Spleen (tissue), 11 donors: ENCODE data around the gene BOK. TPM values are rescaled to one million over a fixed set of nuclear protein-coding genes. Genes with fewer than 3 reads are reported as not detected.
A peak's percentile ranks its signal among the peaks of the same experiment; 100 is the strongest.
"Not testable (repeated sequence)": the region's sequence is repeated elsewhere in the genome, so short reads cannot be mapped to it uniquely, and the experiment has no call there.

Experiments
- DNase-seq: peaks from one replicate; pipeline ENCODE4 v3.0.0-alpha.2; 2020
- H3K27ac ChIP-seq, 8 donors: fragments of 200-600 bp; sonication (generic) in 7 of 8; 1 replicate in 4 of 8; 2 replicates in 4 of 8; pipeline versions ENCODE4 v1.5.0 to v1.8.0; 2016 to 2021; ENCODE audit warnings: inconsistent platforms in 4 of 8, mild to moderate bottlenecking in 4 of 8, moderate library complexity in 1 of 8
- H3K27me3 ChIP-seq, 7 donors: fragments of 200-600 bp; sonication (generic) in 6 of 7; replicated peaks in 1 of 7; 1 replicate in 4 of 7; 2 replicates in 3 of 7; pipeline versions ENCODE4 v1.5.0 to v1.8.0; 2016 to 2021; ENCODE audit warnings: inconsistent platforms in 3 of 7, mild to moderate bottlenecking in 1 of 7
- H3K36me3 ChIP-seq, 6 donors: fragments of 200-600 bp; sonication (generic) in 5 of 6; 1 replicate in 4 of 6; 2 replicates in 2 of 6; pipeline versions ENCODE4 v1.5.0 to v1.8.0; 2016 to 2021; ENCODE audit warnings: inconsistent platforms in 2 of 6
- H3K4me1 ChIP-seq, 6 donors: fragments of 200-600 bp; sonication (generic) in 5 of 6; 1 replicate in 3 of 6; 2 replicates in 3 of 6; pipeline versions ENCODE4 v1.5.0 to v1.8.0; 2016 to 2021; ENCODE audit warnings: inconsistent platforms in 3 of 6
- H3K4me3 ChIP-seq, 8 donors: fragments of 200-600 bp; sonication (generic) in 7 of 8; 1 replicate in 4 of 8; 2 replicates in 4 of 8; pipeline versions ENCODE4 v1.5.0 to v1.8.0; 2016 to 2021; ENCODE audit warnings: inconsistent platforms in 4 of 8, mild to moderate bottlenecking in 4 of 8, moderate library complexity in 2 of 8
- H3K9me3 ChIP-seq, 8 donors: fragments of 200-600 bp; sonication (generic) in 7 of 8; 1 replicate in 4 of 8; 2 replicates in 4 of 8; pipeline versions ENCODE4 v1.5.0 to v1.8.0; 2016 to 2021; ENCODE audit warnings: inconsistent platforms in 4 of 8
- CTCF ChIP-seq, 11 experiments: fragments of 200-600 bp in 7 of 11; fragments of 450-650 bp in 4 of 11; sonication (generic) in 4 of 11; IDR thresholded peaks in 8 of 11; conservative IDR thresholded peaks in 3 of 11; 1 replicate in 7 of 11; 2 replicates in 4 of 11; pipeline versions ENCODE4 v1.4.0 to v1.8.0; 2016 to 2021; ENCODE audit warnings: antibody characterized with exemption in 11 of 11, inconsistent platforms in 4 of 11, mild to moderate bottlenecking in 1 of 11
- POLR2A ChIP-seq, 3 donors: fragments of 450-650 bp; IDR thresholded peaks; one replicate each; pipeline ENCODE4 v1.5.1; 2017; ENCODE audit warnings: antibody characterized with exemption in 3 of 3, mild to moderate bottlenecking in 1 of 3
- POLR2AphosphoS5 ChIP-seq, 3 donors: sonication (generic); formaldehyde crosslinking; IDR thresholded peaks; one replicate each; pipeline ENCODE4 v1.5.1; 2017; ENCODE audit warnings: antibody characterized with exemption in 3 of 3
- WGBS, 5 donors: extraction: QIAGEN DNeasy Blood & Tissue Kit in 3 of 5; methylation state at CpG; one replicate each; pipeline versions ENCODE4 v1.1.5 to v1.1.7; 2013 to 2018; 5-methylcytosine and 5-hydroxymethylcytosine counted together
- intact Hi-C: fragments of 100-400 bp; cut with DNase I; formaldehyde crosslinking; loops from one replicate; pipeline ENCODE4 v1.15.0; 2023; ENCODE audit warnings: low total_unique reads
- polyA plus RNA-seq, 3 donors: library from polyadenylated mRNA; stranded (reverse); fragments of 200-250 nt; gene quantifications; one replicate each; pipeline ENCODE4 v1.2.1, GENCODE V29; 2013
- total RNA-seq, 7 donors: library from RNA; depleted of rRNA in 3 of 7; stranded (reverse); fragments of >200 nt in 3 of 7; fragmentation: NEBNext Ultra II Directional in 4 of 7; extraction: Animal tissue kit (Norgen Biotek cat#: 25700) in 4 of 7; gene quantifications; one replicate each; pipeline versions ENCODE4 v1.1.0 to v1.2.1, GENCODE V29; 2016 to 2021
- donor health status: healthy with polysubstance abuse.
- donor health status: DM: no; HTN: no; CAD: no; lungs with moderate emphysema.
- donor health status: DM: no; HTN: no; CAD: no.
- donor health status: Bipolar disorder and iron deficiency.
- donor health status: healthy.
- donor health status: DM: no; HTN: no; CAD: no.
- donor health status: DM: yes; HTN: yes; CAD: no.

Gene BOK
- total and polyA plus RNA-seq, 10 donors, result 3.0 to 19.4 (median 7.5) TPM

DNA sequence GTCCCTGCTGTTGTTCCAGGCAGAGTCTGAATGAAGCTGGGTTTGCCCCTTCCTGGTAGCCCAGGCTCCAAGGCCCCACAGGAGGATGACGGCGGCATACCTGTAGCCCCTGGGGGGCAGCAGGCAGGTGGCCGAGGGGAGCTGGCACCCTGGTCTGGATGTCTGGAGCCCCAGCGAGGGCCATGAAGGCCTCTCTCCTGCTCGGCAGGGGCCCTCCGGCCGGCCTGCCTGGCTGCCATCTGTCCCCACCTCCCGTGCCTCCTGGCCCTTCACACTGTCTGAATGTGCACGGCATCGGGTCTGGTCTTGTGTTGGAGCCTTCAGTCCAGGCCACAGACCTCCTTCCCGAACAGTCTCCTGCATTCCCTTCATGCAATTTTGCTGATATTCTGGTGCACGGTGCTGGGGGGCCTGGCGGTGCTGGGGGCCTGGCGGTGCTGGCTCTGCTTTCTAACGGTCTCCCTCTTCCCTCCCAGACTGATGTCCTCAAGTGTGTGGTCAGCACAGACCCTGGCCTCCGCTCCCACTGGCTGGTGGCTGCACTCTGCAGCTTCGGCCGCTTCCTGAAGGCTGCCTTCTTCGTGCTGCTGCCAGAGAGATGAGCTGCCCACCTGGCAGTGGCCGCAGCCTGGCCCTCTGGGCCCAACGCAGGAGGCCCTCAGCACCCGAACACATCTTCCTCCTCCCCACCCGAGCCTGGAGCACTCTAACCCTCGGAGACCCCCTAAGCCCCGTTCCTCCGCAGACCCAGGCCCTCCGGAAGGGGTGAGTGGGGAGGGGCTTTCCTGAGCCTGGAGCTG is 13.5 kb downstream of the BOK start:
- no peaks in the 10 kb centered on the region for H3K27me3 ChIP-seq
- H3K27ac ChIP-seq, result no peak overlapping the region
- peaks cover 0 to 44% (median 5%) of the 10 kb centered on the region in 6 donors for H3K36me3 ChIP-seq
- peaks cover 0 to 7% (median 0%) of the 10 kb centered on the region in 6 donors for H3K4me1 ChIP-seq
- DNase-seq, result peak; percentile 54
- H3K4me3 ChIP-seq, result no peak overlapping the region
- WGBS, 5 donors, result 91 to 93% (median 92%) methylated on average over 22 to 27 of the region's 27 CpGs
- TF ChIP-seq POLR2AphosphoS5 (IDR thresholded peaks at IDR 0.05) (no peak), POLR2A (IDR thresholded peaks at IDR 0.05) (no peak), CTCF (IDR thresholded peaks at IDR 0.05 in 8 of 11, conservative IDR thresholded peaks at IDR 0.05 in 3 of 11) (no peak)
- intact Hi-C loops, result no loop called here
- no peaks in the 10 kb centered on the region for H3K9me3 ChIP-seq

GRCh38 chr2:241572915-241573651 is 14.5 kb downstream of the BOK start:
- peak; percentile 27 for DNase-seq
- 92 to 98% (median 96%) methylated on average over 7 to 20 of the region's 20 CpGs for WGBS, 5 donors
- H3K36me3 ChIP-seq, result peaks cover 0 to 44% (median 5%) of the 10 kb centered on the region in 6 donors
- H3K4me3 ChIP-seq, H3K4me1 ChIP-seq, H3K27me3 ChIP-seq, H3K27ac ChIP-seq, H3K9me3 ChIP-seq, intact Hi-C loops: not testable (repeated sequence)

DNA sequence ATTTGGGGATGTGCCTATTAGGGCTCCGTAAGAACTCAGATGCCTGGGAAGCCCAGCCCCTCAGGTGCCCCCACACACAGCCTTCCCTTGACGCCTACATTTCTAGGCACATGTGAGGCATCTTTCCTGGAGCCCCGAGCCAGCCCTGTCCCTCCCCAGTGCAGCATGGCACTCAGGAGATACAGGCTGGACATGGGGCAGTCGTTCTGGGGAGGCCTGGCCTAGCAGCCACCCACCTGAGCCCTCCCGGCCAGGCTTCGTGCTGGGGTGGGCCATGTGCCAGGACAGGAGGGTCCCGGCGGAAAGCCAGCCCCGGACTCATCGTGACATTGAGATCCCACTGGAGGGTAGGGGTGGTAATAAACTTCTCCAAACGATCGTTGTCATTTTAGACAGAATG is 15.2 kb downstream of the BOK start:
- Histone ChIP-seq H3K27me3 (no peaks in the 10 kb centered on the region), H3K27ac (no peak overlapping the region), H3K4me1 (no peaks in the 10 kb centered on the region), H3K4me3 (no peak overlapping the region), H3K36me3 (peaks cover 0 to 44% (median 5%) of the 10 kb centered on the region in 6 donors), H3K9me3 (no peaks in the 10 kb centered on the region)
- 90 to 96% (median 93%) methylated on average over 10 to 12 of the region's 12 CpGs for WGBS, 5 donors
- peak; percentile 55 for DNase-seq
- intact Hi-C loops, result no loop called here
- TF ChIP-seq POLR2AphosphoS5 (IDR thresholded peaks at IDR 0.05) (peak in 1 of 3 donors; percentile 25), CTCF (IDR thresholded peaks at IDR 0.05 in 8 of 11, conservative IDR thresholded peaks at IDR 0.05 in 3 of 11) (no peak), POLR2A (IDR thresholded peaks at IDR 0.05) (no peak)

DNA sequence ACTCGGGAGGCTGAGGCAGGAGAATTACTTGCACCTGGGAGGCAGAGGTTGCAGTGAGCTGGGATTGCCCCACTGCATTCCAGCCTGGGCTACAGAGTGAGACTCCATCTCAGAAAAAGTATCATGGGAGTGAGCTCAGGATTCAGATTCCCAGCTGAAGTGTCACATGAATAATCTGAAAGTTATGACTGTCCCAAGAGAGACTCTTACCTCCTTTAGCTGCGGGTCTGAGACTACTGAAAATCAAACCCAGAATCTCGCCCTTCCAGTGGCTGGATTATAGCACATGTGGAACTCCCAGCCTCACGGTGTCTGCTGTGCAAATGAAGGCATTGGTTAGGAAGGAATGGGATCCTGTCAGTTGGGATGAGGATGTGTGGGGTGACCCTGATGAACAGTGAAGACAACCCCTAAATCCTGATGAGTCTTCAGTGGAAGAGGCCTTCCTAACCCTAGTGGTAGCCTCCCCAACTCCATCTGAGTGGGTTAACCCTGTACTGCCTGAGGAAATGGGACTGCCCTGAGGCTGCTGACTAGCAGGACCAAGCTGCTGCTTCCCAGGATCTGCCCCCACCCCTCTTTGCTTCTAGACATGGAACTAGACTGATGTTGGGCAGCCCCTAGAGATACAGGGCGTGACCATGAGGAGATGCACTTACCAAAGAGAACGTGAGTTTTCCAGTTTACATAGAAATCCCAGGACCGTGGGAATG is 16.5 kb downstream of the BOK start:
- intact Hi-C loops, result no loop called here
- H3K9me3 ChIP-seq, result no peaks in the 10 kb centered on the region
- no peaks in the 10 kb centered on the region for H3K27me3 ChIP-seq
- TF ChIP-seq POLR2A (IDR thresholded peaks at IDR 0.05) (no peak), CTCF (IDR thresholded peaks at IDR 0.05 in 8 of 11, conservative IDR thresholded peaks at IDR 0.05 in 3 of 11) (no peak), POLR2AphosphoS5 (IDR thresholded peaks at IDR 0.05) (no peak)
- H3K4me3 ChIP-seq, result no peak overlapping the region
- 84 to 93% (median 89%) methylated on average over 7 of the region's 7 CpGs for WGBS, 5 donors
- no peak overlapping the region for H3K27ac ChIP-seq
- H3K4me1 ChIP-seq, result no peaks in the 10 kb centered on the region
- DNase-seq, result peak; percentile 29
- H3K36me3 ChIP-seq, result peaks cover 0 to 44% (median 5%) of the 10 kb centered on the region in 6 donors
